Loucy (cell line): Measurements from ENCODE around the gene TPMT.
"Not testable (repeated sequence)": the region's sequence is repeated elsewhere in the genome, so short reads cannot be mapped to it uniquely, and the experiment has no call there.

Experiments
- H2AFZ ChIP-seq: fragments of 200-600 bp; sonication (generic); 2 replicates; pipeline ENCODE4 v1.6.0; 2016; ENCODE audit warnings: antibody characterized with exemption, mild to moderate bottlenecking, low read length, moderate library complexity
- H3F3A ChIP-seq: fragments of 200-600 bp; 2 replicates; pipeline ENCODE4 v1.6.0; 2016; ENCODE audit warnings: antibody characterized with exemption, low read depth, mild to moderate bottlenecking
- H3K27me3 ChIP-seq: fragments of 200-600 bp; sonication (generic); 2 replicates; pipeline ENCODE4 v1.6.1; 2014; ENCODE audit warnings: low read length, mild to moderate bottlenecking; ENCODE audit not compliant: insufficient read depth, poor library complexity, severe bottlenecking
- H3K36me3 ChIP-seq: fragments of 200-600 bp; sonication (generic); 2 replicates; pipeline ENCODE4 v1.6.1; 2016; ENCODE audit warnings: low read length; ENCODE audit not compliant: insufficient read depth
- H3K4me1 ChIP-seq: fragments of 200-600 bp; sonication (generic); 2 replicates; pipeline ENCODE4 v1.5.1; 2014; ENCODE audit warnings: low read length, mild to moderate bottlenecking; ENCODE audit not compliant: insufficient read depth, poor library complexity, severe bottlenecking
- H3K4me2 ChIP-seq: fragments of 200-600 bp; sonication (generic); 2 replicates; pipeline ENCODE4 v1.6.0; 2014; ENCODE audit warnings: antibody characterized with exemption, low read length, low read depth, mild to moderate bottlenecking; ENCODE audit not compliant: poor library complexity, severe bottlenecking
- H3K4me3 ChIP-seq: fragments of 200-600 bp; sonication (generic); 2 replicates; pipeline ENCODE4 v1.5.1; 2014; ENCODE audit warnings: low read length, mild to moderate bottlenecking, mixed read lengths; ENCODE audit not compliant: poor library complexity, severe bottlenecking
- H3K79me2 ChIP-seq: fragments of 200-600 bp; sonication (generic); 2 replicates; pipeline ENCODE4 v1.6.1; 2014; ENCODE audit warnings: low read length; ENCODE audit not compliant: insufficient read depth
- H3K9ac ChIP-seq: fragments of 200-600 bp; sonication (generic); 2 replicates; pipeline ENCODE4 v1.6.0; 2014; ENCODE audit warnings: mild to moderate bottlenecking, low read depth, low read length, moderate library complexity; ENCODE audit not compliant: poor library complexity, severe bottlenecking
- H3K9me2 ChIP-seq: fragments of 200-600 bp; sonication (generic); replicated peaks from 2 replicates; pipeline ENCODE4 v1.6.1; 2016; ENCODE audit warnings: low read depth, low read length, mixed read lengths
- H3K9me3 ChIP-seq: fragments of 200-600 bp; sonication (generic); 2 replicates; pipeline ENCODE4 v1.6.1; 2014; ENCODE audit warnings: mild to moderate bottlenecking, antibody characterized with exemption, low read length, low read depth; ENCODE audit not compliant: insufficient read depth
- H4K20me1 ChIP-seq: fragments of 200-600 bp; sonication (generic); 2 replicates; pipeline ENCODE4 v1.6.0; 2014; ENCODE audit warnings: antibody characterized with exemption, low read length, mild to moderate bottlenecking; ENCODE audit not compliant: insufficient read depth, poor library complexity, severe bottlenecking
- EZH2phosphoT487 ChIP-seq: fragments of 200-600 bp; IDR thresholded peaks from 2 replicates; pipeline ENCODE4 v1.6.1; 2018; ENCODE audit warnings: antibody characterized with exemption, mild to moderate bottlenecking, moderate library complexity, borderline replicate concordance
- TF ChIP-seq, protein P1 (sequence below): fragments of 200-600 bp; sonication (generic); conservative IDR thresholded peaks from 2 replicates; pipeline ENCODE4 v1.5.1; 2014; ENCODE audit warnings: mild to moderate bottlenecking, antibody characterized with exemption, low read length

Gene TPMT

DNA sequence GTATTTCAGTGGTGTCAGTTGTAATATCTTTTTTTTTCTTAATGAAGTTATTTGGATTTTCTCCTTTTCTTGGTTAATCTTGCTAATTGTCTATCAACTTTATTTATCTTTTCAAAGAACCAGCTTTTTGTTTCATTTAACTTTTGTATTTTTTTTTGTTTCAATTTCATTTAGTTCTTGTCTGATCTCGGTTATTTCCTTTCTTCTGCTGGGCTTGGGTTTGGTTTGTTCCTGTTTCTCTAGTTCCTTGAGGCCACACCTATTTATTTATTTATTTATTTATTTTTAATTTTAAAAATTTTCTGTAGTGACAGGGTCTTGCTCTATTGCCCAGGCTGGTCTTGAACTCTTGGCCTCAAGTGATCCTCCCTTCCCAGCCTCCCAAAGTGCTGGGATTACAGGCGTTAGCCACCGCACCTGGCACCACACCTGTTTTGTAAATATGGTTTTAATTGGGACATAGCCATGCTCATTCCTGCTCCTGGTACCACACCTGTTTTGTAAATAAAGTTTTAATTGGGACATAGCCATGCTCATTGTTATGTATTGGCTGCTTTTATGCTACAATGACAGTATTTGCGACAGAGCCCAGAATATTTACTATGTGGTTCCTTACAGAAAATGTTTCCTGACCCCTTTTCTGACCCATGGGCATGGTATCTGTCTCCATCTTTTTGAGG, 22.5 kb upstream of the TPMT start:
- Histone ChIP-seq H3K36me3 (no peaks in the 10 kb centered on the region; the same call in 1 of the 2 replicates), H3K4me1 (no peaks in the 10 kb centered on the region), H3K9me2 (no peaks in the 10 kb centered on the region), H3F3A (no peaks in the 10 kb centered on the region), H3K79me2 (no peaks in the 10 kb centered on the region), H3K4me2 (no peak overlapping the region), H3K27me3 (no peaks in the 10 kb centered on the region), H3K9me3 (no peaks in the 10 kb centered on the region), H2AFZ (no peak overlapping the region), H3K9ac (no peak overlapping the region), H4K20me1 (no peaks in the 10 kb centered on the region), H3K4me3 (no peak overlapping the region)
- no peak for TF ChIP-seq EZH2phosphoT487
- TF ChIP-seq, protein P1, sequence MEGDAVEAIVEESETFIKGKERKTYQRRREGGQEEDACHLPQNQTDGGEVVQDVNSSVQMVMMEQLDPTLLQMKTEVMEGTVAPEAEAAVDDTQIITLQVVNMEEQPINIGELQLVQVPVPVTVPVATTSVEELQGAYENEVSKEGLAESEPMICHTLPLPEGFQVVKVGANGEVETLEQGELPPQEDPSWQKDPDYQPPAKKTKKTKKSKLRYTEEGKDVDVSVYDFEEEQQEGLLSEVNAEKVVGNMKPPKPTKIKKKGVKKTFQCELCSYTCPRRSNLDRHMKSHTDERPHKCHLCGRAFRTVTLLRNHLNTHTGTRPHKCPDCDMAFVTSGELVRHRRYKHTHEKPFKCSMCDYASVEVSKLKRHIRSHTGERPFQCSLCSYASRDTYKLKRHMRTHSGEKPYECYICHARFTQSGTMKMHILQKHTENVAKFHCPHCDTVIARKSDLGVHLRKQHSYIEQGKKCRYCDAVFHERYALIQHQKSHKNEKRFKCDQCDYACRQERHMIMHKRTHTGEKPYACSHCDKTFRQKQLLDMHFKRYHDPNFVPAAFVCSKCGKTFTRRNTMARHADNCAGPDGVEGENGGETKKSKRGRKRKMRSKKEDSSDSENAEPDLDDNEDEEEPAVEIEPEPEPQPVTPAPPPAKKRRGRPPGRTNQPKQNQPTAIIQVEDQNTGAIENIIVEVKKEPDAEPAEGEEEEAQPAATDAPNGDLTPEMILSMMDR = no peak

DNA sequence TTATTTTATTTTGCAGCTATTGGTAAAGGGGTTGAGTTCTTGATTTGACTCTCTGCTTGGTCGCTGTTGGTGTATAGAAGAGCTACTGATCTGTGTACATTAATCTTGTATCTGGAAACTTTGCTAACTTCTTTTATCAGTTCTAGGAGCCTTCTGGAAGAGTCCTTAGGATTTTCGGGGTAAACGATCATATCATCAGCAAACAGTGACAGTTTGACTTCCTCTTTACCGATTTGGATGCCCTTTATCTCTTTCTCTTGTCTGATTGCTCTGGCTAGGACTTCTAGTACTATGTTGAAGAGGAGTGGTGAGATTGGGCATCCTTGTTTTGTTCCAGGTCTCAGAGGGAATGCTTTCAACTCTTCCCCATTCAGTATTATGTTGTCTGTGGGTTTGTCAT, 21.3 kb upstream of the TPMT start:
- not testable (repeated sequence) for H3K9ac ChIP-seq, H3K9me3 ChIP-seq, H3K4me3 ChIP-seq, H3F3A ChIP-seq, H2AFZ ChIP-seq, H3K27me3 ChIP-seq, H3K36me3 ChIP-seq, H3K4me1 ChIP-seq, H3K4me2 ChIP-seq, H3K79me2 ChIP-seq, H4K20me1 ChIP-seq, H3K9me2 ChIP-seq

DNA sequence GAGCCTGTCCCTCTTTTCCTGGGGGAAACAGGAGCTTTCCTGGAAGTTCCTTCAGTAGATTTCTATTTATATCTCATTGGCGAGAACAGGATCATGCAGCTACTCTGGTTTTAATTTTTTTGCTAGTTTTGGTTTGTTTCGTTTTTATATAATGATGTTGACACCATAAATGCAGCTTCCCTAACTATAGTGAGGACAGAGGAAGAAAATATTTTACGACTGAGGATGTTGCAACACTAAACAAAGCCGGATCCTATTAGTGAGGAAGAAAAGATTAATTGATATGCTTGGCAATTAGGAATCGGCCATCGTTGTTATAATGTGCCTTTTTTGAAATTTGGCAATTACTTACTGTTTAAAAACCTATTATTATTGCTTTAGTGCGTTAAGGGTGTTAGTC, 17.0 kb upstream of the TPMT start:
- Histone ChIP-seq H4K20me1 (no peaks in the 10 kb centered on the region), H3K27me3 (no peaks in the 10 kb centered on the region), H3K36me3 (peaks cover 13% of the 10 kb centered on the region; the same call in 1 of the 2 replicates), H3K9ac (no peak overlapping the region), H3K9me2 (no peaks in the 10 kb centered on the region), H3K4me2 (no peak overlapping the region), H3K4me1 (no peaks in the 10 kb centered on the region), H2AFZ (no peak overlapping the region), H3K79me2 (no peaks in the 10 kb centered on the region), H3K4me3 (no peak overlapping the region), H3F3A (no peaks in the 10 kb centered on the region), H3K9me3 (no peaks in the 10 kb centered on the region)
- TF ChIP-seq, protein P1 = no peak
- TF ChIP-seq EZH2phosphoT487 = no peak

DNA sequence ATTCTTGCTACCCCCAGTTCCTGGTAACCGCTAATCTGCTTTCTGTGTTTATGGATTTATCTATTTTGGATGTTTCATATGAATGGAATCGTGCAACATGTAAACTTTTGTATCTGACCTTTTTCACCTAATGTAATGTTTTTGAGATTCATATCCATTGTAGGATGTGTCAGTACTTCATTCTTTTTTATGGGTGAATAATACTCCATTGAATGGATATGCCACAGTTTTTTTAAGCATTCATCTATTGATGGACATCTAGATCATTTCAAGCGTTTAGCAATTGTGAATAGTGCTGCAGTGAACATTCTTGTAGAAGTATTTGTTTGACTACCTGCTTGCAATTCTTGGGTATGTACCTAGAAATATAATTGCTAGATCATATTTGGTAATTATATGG, 13.4 kb upstream of the TPMT start:
- Histone ChIP-seq H3K4me3 (no peak overlapping the region), H3K9me3 (no peaks in the 10 kb centered on the region), H3K4me2 (no peak overlapping the region), H3K27me3 (no peaks in the 10 kb centered on the region), H3K79me2 (no peaks in the 10 kb centered on the region), H3K4me1 (no peaks in the 10 kb centered on the region), H4K20me1 (no peaks in the 10 kb centered on the region), H3K9ac (no peak overlapping the region), H2AFZ (no peak overlapping the region), H3K36me3 (peaks cover 13% of the 10 kb centered on the region; the same call in 1 of the 2 replicates), H3K9me2 (no peaks in the 10 kb centered on the region), H3F3A (no peaks in the 10 kb centered on the region)
- no peak for TF ChIP-seq EZH2phosphoT487
- TF ChIP-seq, protein P1 = no peak
